IMR-90 (cell line): ENCODE results near the gene LTF. TPM values are rescaled to one million over a fixed set of nuclear protein-coding genes. Genes with fewer than 3 reads are reported as not detected.

ENCODE experiments used
- ATAC-seq: fragments of 200-7000 bp; cut with Tn5 transposase; 2 replicates; pipeline ENCODE4 v1.9.1; 2020; ENCODE audit warnings: low read depth, mild to moderate bottlenecking, moderate library complexity
- BruUV-seq: library from RNA; stranded (reverse); fragments of 400-500 nt; replicated peaks from 2 replicates; lab custom pipeline; 2021; lab: Mats Ljungman, UMichigan
- CTCF ChIA-PET: fragments of 300-600 bp; formaldehyde crosslinking; extraction: SDS; loops from one replicate; lab custom pipeline; 2021; ENCODE audit warnings: antibody characterized with exemption; lab: Yijun Ruan, JAX
- POLR2A ChIA-PET: fragments of 300-600 bp; sonication (Branson Sonifier 250); formaldehyde crosslinking; loops from one replicate; lab custom pipeline; 2022; ENCODE audit warnings: antibody characterized with exemption; ENCODE audit not compliant: unreplicated experiment; lab: Charles Lee
- DNase-seq: peaks from one replicate; pipeline ENCODE4 v3.0.0; 2013
- H2AFZ ChIP-seq: replicated peaks from 2 replicates; pipeline ENCODE3; 2013; ENCODE audit warnings: low read length, mild to moderate bottlenecking; ENCODE audit not compliant: poor library complexity
- H2AK5ac ChIP-seq: 2 replicates; pipeline ENCODE4 v1.6.1; 2013; ENCODE audit warnings: low read depth, low read length, inconsistent platforms
- H2AK9ac ChIP-seq: replicated peaks from 2 replicates; pipeline ENCODE3; 2013; ENCODE audit warnings: mild to moderate bottlenecking, low read depth, low read length, moderate library complexity; ENCODE audit not compliant: poor library complexity
- H2BK120ac ChIP-seq: 2 replicates; pipeline ENCODE4 v1.6.1; 2013; ENCODE audit warnings: low read depth, low read length, inconsistent platforms
- H2BK15ac ChIP-seq: 3 replicates; pipeline ENCODE4 v1.6.1; 2013; ENCODE audit warnings: low read depth, low read length, inconsistent platforms
- H2BK20ac ChIP-seq: 2 replicates; pipeline ENCODE4 v1.6.1; 2013; ENCODE audit warnings: low read depth, mild to moderate bottlenecking, inconsistent platforms, low read length, moderate library complexity
- H2BK5ac ChIP-seq: 2 replicates; pipeline ENCODE4 v1.6.1; 2013; ENCODE audit warnings: mild to moderate bottlenecking, low read depth, low read length, inconsistent platforms; ENCODE audit not compliant: poor library complexity, severe bottlenecking
- H3K14ac ChIP-seq: replicated peaks from 2 replicates; pipeline ENCODE4 v1.6.1; 2013; ENCODE audit warnings: low read depth, low read length, inconsistent platforms
- H3K18ac ChIP-seq: 2 replicates; pipeline ENCODE4 v1.6.1; 2013; ENCODE audit warnings: low read depth, low read length, control low read depth
- H3K23ac ChIP-seq: 2 replicates; pipeline ENCODE4 v1.6.1; 2013; ENCODE audit warnings: low read depth, low read length, inconsistent platforms
- H3K27ac ChIP-seq: 2 replicates; pipeline ENCODE4 v1.5.1; 2013; ENCODE audit warnings: mild to moderate bottlenecking, control low read depth, low read length; ENCODE audit not compliant: insufficient read depth
- H3K27me3 ChIP-seq: 2 replicates; pipeline ENCODE4 v1.6.1; 2013; ENCODE audit warnings: low read length; ENCODE audit not compliant: control insufficient read depth, insufficient read depth
- H3K36me3 ChIP-seq: 2 replicates; pipeline ENCODE4 v1.6.1; 2013; ENCODE audit warnings: low read length, mixed read lengths; ENCODE audit not compliant: control insufficient read depth, insufficient read depth
- H3K4ac ChIP-seq: 2 replicates; pipeline ENCODE4 v1.6.1; 2013; ENCODE audit warnings: low read depth, low read length, inconsistent platforms
- H3K4me1 ChIP-seq: 2 replicates; pipeline ENCODE4 v1.6.1; 2013; ENCODE audit warnings: low read length, mixed read lengths; ENCODE audit not compliant: control insufficient read depth, insufficient read depth
- H3K4me2 ChIP-seq: 2 replicates; pipeline ENCODE4 v1.6.1; 2013; ENCODE audit warnings: low read depth, mild to moderate bottlenecking, control low read depth, low read length, moderate library complexity
- H3K4me3 ChIP-seq: 2 replicates; pipeline ENCODE4 v1.5.1; 2013; ENCODE audit warnings: low read depth, mild to moderate bottlenecking, control low read depth, low read length, moderate library complexity; ENCODE audit not compliant: insufficient read depth
- H3K56ac ChIP-seq: 2 replicates; pipeline ENCODE4 v1.6.1; 2013; ENCODE audit warnings: low read length, inconsistent platforms; ENCODE audit not compliant: insufficient read depth; ENCODE audit errors: extremely low read depth
- H3K79me1 ChIP-seq, 2 experiments: 2 replicates each; pipeline ENCODE4 v1.6.1; 2013; ENCODE audit warnings: low read length in 2 of 2, inconsistent platforms in 1 of 2, low read depth in 1 of 2
- H3K9ac ChIP-seq: 2 replicates; pipeline ENCODE4 v1.6.1; 2013; ENCODE audit warnings: low read depth, low read length, control low read depth
- H3K9me1 ChIP-seq: 2 replicates; pipeline ENCODE4 v1.6.1; 2013; ENCODE audit warnings: low read length, inconsistent platforms; ENCODE audit not compliant: insufficient read depth
- H3K9me3 ChIP-seq: 2 replicates; pipeline ENCODE4 v1.6.1; 2013; ENCODE audit warnings: low read length; ENCODE audit not compliant: control insufficient read depth, insufficient read depth
- H4K20me1 ChIP-seq: 2 replicates; pipeline ENCODE4 v1.6.1; 2013; ENCODE audit warnings: low read length, inconsistent platforms; ENCODE audit not compliant: insufficient read depth
- H4K5ac ChIP-seq: 2 replicates; pipeline ENCODE4 v1.6.1; 2013; ENCODE audit warnings: mild to moderate bottlenecking, low read depth, low read length, control low read depth
- H4K8ac ChIP-seq, 2 experiments: 2 replicates each; pipeline ENCODE4 v1.6.1; 2013; ENCODE audit warnings: low read depth in 2 of 2, low read length in 2 of 2, control low read depth in 1 of 2, inconsistent platforms in 1 of 2
- H4K91ac ChIP-seq: 2 replicates; pipeline ENCODE4 v1.6.1; 2013; ENCODE audit warnings: low read depth, low read length, inconsistent platforms; ENCODE audit not compliant: insufficient read depth
- BHLHE40 ChIP-seq: fragments of 150-350 bp; IDR thresholded peaks from 2 replicates; pipeline ENCODE4 v1.6.1; 2016; ENCODE audit warnings: mild to moderate bottlenecking, low read depth, low read length
- CEBPB ChIP-seq: IDR thresholded peaks from 2 replicates; pipeline ENCODE4 v1.6.1; 2012; ENCODE audit warnings: low read depth, low read length, improper control_type of control experiment
- CHD1 ChIP-seq: IDR thresholded peaks from 2 replicates; pipeline ENCODE4 v1.6.1; 2012; ENCODE audit warnings: low read depth, low read length, improper control_type of control experiment
- CTCF ChIP-seq: conservative IDR thresholded peaks from 2 replicates; pipeline ENCODE4 v1.5.1; 2012; ENCODE audit warnings: mild to moderate bottlenecking, low read depth, low read length, improper control_type of control experiment
- ELK1 ChIP-seq: fragments of 150-350 bp; IDR thresholded peaks from 2 replicates; pipeline ENCODE4 v1.6.1; 2016; ENCODE audit warnings: low read depth, mild to moderate bottlenecking, low read length, moderate library complexity, borderline replicate concordance
- FOS ChIP-seq: fragments of 150-350 bp; IDR thresholded peaks from 2 replicates; pipeline ENCODE4 v1.6.1; 2016; ENCODE audit warnings: low read depth, low read length
- MAFK ChIP-seq: IDR thresholded peaks from 2 replicates; pipeline ENCODE4 v1.6.1; 2012; ENCODE audit warnings: low read depth, low read length, improper control_type of control experiment
- MAZ ChIP-seq: IDR thresholded peaks from 2 replicates; pipeline ENCODE4 v1.6.1; 2012; ENCODE audit warnings: low read depth, mild to moderate bottlenecking, low read length, improper control_type of control experiment, moderate library complexity, borderline replicate concordance
- MXI1 ChIP-seq: IDR thresholded peaks from 2 replicates; pipeline ENCODE4 v1.6.1; 2012; ENCODE audit warnings: low read depth, mild to moderate bottlenecking, low read length, moderate library complexity, borderline replicate concordance
- NFE2L2 ChIP-seq: fragments of 150-350 bp; IDR thresholded peaks from 2 replicates; pipeline ENCODE4 v1.6.1; 2016; ENCODE audit warnings: low read depth, mild to moderate bottlenecking, low read length
- RAD21 ChIP-seq: IDR thresholded peaks from 2 replicates; pipeline ENCODE4 v1.6.1; 2012; ENCODE audit warnings: low read length, improper control_type of control experiment
- RCOR1 ChIP-seq: IDR thresholded peaks from 2 replicates; pipeline ENCODE4 v1.6.1; 2012; ENCODE audit warnings: mild to moderate bottlenecking, low read length, improper control_type of control experiment; ENCODE audit not compliant: insufficient replicate concordance
- RFX5 ChIP-seq: IDR thresholded peaks from 2 replicates; pipeline ENCODE4 v1.8.0; 2012; ENCODE audit warnings: low read depth, mild to moderate bottlenecking, low read length, moderate library complexity
- SMC3 ChIP-seq: fragments of 150-350 bp; IDR thresholded peaks from 2 replicates; pipeline ENCODE4 v1.6.1; 2016; ENCODE audit warnings: low read depth, mild to moderate bottlenecking, antibody characterized with exemption, low read length, moderate library complexity
- USF2 ChIP-seq: fragments of 150-350 bp; IDR thresholded peaks from 2 replicates; pipeline ENCODE4 v1.6.1; 2017; ENCODE audit warnings: mild to moderate bottlenecking, antibody characterized with exemption, low read length, low read depth
- WGBS, 2 experiments: methylation state at CpG; one replicate each; pipeline versions ENCODE4 v1.1.5 to v1.1.7; 2013; ENCODE audit warnings: missing lambda C conversion rate in 2 of 2; ENCODE audit not compliant: insufficient read length in 1 of 2; ENCODE audit errors: extremely low coverage in 2 of 2; 5-methylcytosine and 5-hydroxymethylcytosine counted together
- dilution Hi-C: fragments of 300-500 bp; cut with HindIII; formaldehyde crosslinking; loops from one replicate; pipeline ENCODE4 v1.14.3; 2018; ENCODE audit warnings: low sequenced_read_pairs; ENCODE audit not compliant: unreplicated experiment
- in situ Hi-C: fragments of 300-500 bp; cut with MboI; formaldehyde crosslinking; loops from 3 replicates; pipeline ENCODE4 v1.14.3; 2019; ENCODE audit warnings: low sequenced_read_pairs, inconsistent platforms, mixed read lengths
- intact Hi-C: fragments of 100-400 bp; cut with micrococcal nuclease; formaldehyde crosslinking; loops from 2 replicates; pipeline ENCODE4 v1.10.0; 2022
- polyA plus RNA-seq, 3 experiments: library from polyadenylated mRNA; depleted of rRNA; stranded (reverse); fragments of >200 nt; gene quantifications; 2 replicates each; pipeline ENCODE4 v1.2.3, GENCODE V29; 2012; ENCODE audit warnings: low replicate concordance in 1 of 3
- total RNA-seq: library from RNA; depleted of rRNA; stranded (reverse); fragments of >200 nt; gene quantifications from 2 replicates; pipeline ENCODE4 v1.2.3, GENCODE V29; 2012

LTF gene
- total and polyA plus RNA-seq, 2 of the 4 experiments (the other 2 are of a cell fraction) = not detected

- BruUV-seq = no TSS peak
- Histone ChIP-seq H3K9ac (no peak overlapping the region), H4K20me1 (no peaks in the 10 kb centered on the region), H3K56ac (0 out of 2 replicates have a peak overlapping the region, but pooled peaks have one; percentile 2), H3K9me1 (peaks cover 42% of the 10 kb centered on the region), H4K8ac (peak overlapping the region; percentile 74 to 84; a peak in 3 of 4 replicates), H3K4me1 (peaks cover 39% of the 10 kb centered on the region), H3K4me3 (no peak overlapping the region), H2BK15ac (peak overlapping the region; percentile 96; the same call in 2 of the 3 replicates), H3K27me3 (no peaks in the 10 kb centered on the region), H2AFZ (peak overlapping the region; percentile 64), H4K91ac (peak overlapping the region; percentile 100), H2AK9ac (peak overlapping the region; percentile 66), H3K9me3 (no peaks in the 10 kb centered on the region), H3K14ac (peak overlapping the region; percentile 61), H3K4ac (peak overlapping the region; percentile 100), H2BK120ac (peak overlapping the region; percentile 100), H3K79me1 (peaks cover 0 to 5% of the 10 kb centered on the region in 2 experiments; a peak in 1 of 4 replicates), H2BK20ac (peak overlapping the region; percentile 100), H3K18ac (peak overlapping the region; percentile 100), H2AK5ac (peak overlapping the region; percentile 94), H3K4me2 (no peak overlapping the region), H3K27ac (peak overlapping the region; percentile 19), H3K36me3 (no peaks in the 10 kb centered on the region), H3K23ac (peak overlapping the region; percentile 83; the same call in 1 of the 2 replicates), H2BK5ac (peak overlapping the region; percentile 99), H4K5ac (peak overlapping the region; percentile 98)
- dilution Hi-C loops (no loop called here), intact Hi-C loops (no loop called here), in situ Hi-C loops (loop anchor here (25.0 kb wide), 1 partner anchor 388 kb away; the partner anchor contains the start of gene PTH1R)
- CTCF ChIA-PET = interaction anchor here (2.1 kb wide), 1 partner anchor 11 kb away, joined by 5 read pairs; no protein-coding TSS in a partner anchor
- POLR2A ChIA-PET = no interaction called here
- WGBS, 2 experiments = no CpG with 5 or more reads among the region's 6 CpGs
- DNase-seq = no peak
- ATAC-seq = no peak
- TF ChIP-seq CHD1 (no peak), USF2 (no peak), FOS (no peak), MAFK (no peak), RFX5 (no peak), BHLHE40 (no peak), NFE2L2 (no peak), CTCF (no peak), ELK1 (no peak), MAZ (no peak), RAD21 (no peak), RCOR1 (no peak), SMC3 (no peak), CEBPB (no peak), MXI1 (no peak)
These were observed 34.3 kb upstream of the LTF start for GRCh38 chr3:46498916-46499519.
